ENCODE data around the gene DUSP5. TPM values are rescaled to one million over a fixed set of nuclear protein-coding genes. Genes with fewer than 3 reads are reported as not detected.

The DUSP5 gene
- total RNA-seq, 1 experiment from 2014 or later = 29.1 TPM

GRCh38 chr10:110475722-110476515 is 21.8 kb upstream of the DUSP5 start:
- in situ Hi-C loops (cut with HindIII; ENCODE audit: low pct_unique_long_range_greater_than_20kb, low sequenced_read_pairs) = no loop called here
- DNase-seq (ENCODE audit: low read depth) = no peak

DNA sequence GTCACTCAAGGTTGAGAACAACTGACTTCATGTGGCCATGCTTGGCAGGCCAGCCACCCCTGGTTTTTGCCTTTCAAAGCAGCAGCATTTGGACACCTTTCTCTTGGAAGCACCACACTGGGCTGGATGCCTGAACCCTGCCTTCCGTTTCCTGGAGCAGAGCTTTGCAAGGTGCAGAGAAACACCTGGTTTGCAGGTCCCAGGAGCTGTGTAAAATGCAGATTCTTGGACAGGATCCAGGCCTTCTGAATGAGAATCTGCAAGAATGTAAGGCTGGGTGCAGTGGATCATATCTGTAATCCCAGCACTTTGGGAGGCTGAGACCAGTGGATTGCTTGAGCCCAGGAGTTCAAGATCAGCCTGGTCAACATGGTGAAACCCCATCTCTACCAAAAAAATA is 18.0 kb upstream of the DUSP5 start:
- in situ Hi-C loops (cut with HindIII; ENCODE audit: low pct_unique_long_range_greater_than_20kb, low sequenced_read_pairs) = no loop called here
- no peak for DNase-seq (ENCODE audit: low read depth)

DNA sequence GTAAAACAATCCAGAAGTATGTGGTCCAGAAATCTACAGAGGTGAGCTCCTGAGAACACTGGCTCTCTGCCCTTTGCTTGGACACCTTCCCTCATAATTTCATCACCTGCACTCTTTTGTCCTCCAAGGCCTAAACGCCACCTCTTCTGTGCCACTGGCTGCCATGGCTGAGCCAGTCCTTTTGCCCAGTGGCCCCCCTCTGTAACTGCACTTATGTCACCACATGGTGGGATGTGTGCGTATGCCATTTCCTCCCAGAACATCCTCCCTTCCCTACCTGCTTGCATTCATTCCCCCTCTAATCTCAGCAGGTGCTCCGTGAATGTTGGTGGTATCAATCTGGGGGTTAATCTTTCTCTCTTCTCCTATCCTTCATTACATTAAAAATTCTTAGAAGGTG is 17.3 kb upstream of the DUSP5 start:
- DNase-seq (ENCODE audit: low read depth) = no peak
- in situ Hi-C loops (cut with HindIII; ENCODE audit: low pct_unique_long_range_greater_than_20kb, low sequenced_read_pairs) = no loop called here

DNA sequence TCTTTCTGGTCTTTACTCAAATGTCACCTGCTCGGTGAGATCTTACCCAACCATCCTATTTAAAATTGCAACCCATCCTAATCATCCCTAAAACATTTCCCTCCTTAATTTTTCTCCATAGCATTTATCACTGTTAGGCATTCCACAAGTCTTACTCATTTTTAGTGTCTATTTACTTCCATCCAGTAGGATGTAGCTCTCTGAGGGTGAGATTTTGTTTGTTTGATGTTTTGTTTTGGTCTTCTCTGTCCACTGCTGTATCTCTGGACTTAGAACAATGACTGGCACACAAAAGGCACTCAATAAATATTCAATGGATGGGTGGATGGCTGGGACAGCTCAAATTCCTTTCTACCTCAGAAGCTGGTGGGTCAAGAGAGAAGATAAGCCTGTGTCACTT is 15.8 kb upstream of the DUSP5 start:
- in situ Hi-C loops (cut with HindIII; ENCODE audit: low pct_unique_long_range_greater_than_20kb, low sequenced_read_pairs) = no loop called here
- peak; percentile 34 for DNase-seq (ENCODE audit: low read depth)

DNA sequence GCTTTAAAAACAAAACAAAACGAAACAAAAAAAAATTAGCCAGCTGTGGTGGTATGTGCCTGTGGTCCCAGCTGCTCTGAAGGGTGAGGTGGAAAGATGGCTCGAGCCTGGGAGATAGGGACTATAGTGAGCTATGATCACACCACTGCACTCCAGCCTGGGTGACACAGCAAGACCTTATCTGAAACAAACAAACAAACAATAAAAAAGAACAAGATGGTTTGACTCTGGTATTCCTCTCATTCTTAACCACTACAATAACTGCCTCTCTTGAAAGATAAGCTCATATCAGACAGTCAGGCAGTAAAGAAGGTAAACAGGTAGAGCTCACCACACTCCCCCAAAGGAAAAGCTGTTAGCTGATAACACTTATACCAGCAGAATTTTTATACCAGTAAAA is 14.1 kb upstream of the DUSP5 start:
- no peak for DNase-seq (ENCODE audit: low read depth)
- in situ Hi-C loops (cut with HindIII; ENCODE audit: low pct_unique_long_range_greater_than_20kb, low sequenced_read_pairs) = no loop called here

GRCh38 chr10:110485541-110485940 is 12.2 kb upstream of the DUSP5 start:
- no peak for DNase-seq (ENCODE audit: low read depth)
- in situ Hi-C loops (cut with HindIII; ENCODE audit: low pct_unique_long_range_greater_than_20kb, low sequenced_read_pairs) = no loop called here

DNA sequence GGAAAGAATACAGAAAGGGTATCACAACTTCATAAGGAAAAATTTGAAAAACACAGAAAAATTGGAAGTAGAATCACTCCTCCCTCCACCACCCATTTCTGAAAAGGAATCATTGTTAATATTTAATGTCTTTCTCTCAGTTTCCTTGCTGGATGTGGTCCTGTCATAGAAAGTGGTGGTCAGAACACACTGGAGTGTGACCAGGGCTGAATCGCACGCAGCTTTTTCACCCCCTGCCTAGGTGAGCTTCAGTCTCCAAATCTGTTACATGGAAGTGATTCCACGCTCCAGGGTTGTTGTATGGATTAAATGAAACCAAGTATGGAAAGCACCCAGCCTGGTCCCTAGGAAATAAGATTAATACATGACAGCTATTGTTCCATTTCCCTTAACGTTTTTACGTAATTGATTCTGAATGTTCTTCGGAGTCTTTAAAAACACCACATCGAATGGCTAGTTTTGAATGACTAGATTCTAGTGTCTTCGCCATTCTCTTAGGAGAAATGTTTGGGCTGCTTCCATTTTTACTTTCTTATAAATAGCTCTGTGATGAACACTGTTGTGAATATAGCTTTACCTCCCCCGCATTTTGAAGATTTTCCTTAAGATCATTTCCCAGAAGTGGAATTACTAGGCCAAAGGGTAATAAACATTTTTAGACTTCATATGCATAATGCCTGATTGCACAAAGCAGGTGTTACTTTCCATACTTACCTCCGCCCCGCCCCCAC is 10.9 kb upstream of the DUSP5 start:
- in situ Hi-C loops (cut with HindIII; ENCODE audit: low pct_unique_long_range_greater_than_20kb, low sequenced_read_pairs) = no loop called here
- no peak for DNase-seq (ENCODE audit: low read depth)

- DNase-seq (ENCODE audit: low read depth) = peak; percentile 94
- in situ Hi-C loops (cut with HindIII; ENCODE audit: low pct_unique_long_range_greater_than_20kb, low sequenced_read_pairs) = no loop called here
Observed at GRCh38 chr10:110487411-110488331, 10.0 kb upstream of the DUSP5 start.

- in situ Hi-C loops (cut with HindIII; ENCODE audit: low pct_unique_long_range_greater_than_20kb, low sequenced_read_pairs) = no loop called here
- DNase-seq (ENCODE audit: low read depth) = no peak
Observed at GRCh38 chr10:110488332-110488681, 9.4 kb upstream of the DUSP5 start.

DNA sequence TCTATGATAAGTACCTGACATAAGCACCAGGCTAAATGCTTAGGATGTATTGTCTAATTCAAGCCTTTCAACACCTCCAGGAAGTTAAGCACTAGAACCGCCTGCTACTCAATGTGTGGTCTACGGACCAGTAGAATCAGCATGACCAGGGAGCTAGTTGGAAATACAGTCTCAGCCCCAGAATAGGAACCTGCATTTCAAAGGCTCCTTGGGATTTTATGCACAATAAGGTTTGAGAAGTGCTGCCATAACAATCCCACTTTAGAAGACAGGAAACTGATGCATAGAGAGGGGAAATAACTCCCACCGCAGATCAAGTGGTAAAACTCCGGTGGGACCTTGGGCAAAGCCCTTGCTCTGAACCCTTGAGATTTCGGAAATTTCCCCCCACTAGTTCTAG is 8.8 kb upstream of the DUSP5 start:
- in situ Hi-C loops (cut with HindIII; ENCODE audit: low pct_unique_long_range_greater_than_20kb, low sequenced_read_pairs) = no loop called here
- no peak for DNase-seq (ENCODE audit: low read depth)

DNA sequence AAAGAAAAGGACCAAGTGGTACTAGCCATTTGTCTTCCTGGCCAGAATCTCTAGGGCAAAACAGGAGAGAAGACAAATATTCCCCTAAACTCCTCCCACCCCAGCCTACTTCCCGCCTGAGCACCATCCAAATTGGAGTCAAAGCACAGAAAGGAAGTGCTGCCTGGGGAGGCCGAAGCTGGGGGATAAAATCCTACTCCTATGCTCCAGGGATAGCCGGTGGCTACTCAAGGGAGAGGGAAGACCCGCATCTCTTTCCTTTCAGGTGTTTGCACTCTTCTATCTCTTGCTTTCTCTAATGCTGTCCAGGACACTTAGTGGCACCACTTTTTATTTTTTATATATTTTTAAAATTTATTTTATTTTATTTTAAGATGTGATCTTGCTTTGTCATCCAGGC is 7.1 kb upstream of the DUSP5 start:
- in situ Hi-C loops (cut with HindIII; ENCODE audit: low pct_unique_long_range_greater_than_20kb, low sequenced_read_pairs) = no loop called here
- no peak for DNase-seq (ENCODE audit: low read depth)

DNA sequence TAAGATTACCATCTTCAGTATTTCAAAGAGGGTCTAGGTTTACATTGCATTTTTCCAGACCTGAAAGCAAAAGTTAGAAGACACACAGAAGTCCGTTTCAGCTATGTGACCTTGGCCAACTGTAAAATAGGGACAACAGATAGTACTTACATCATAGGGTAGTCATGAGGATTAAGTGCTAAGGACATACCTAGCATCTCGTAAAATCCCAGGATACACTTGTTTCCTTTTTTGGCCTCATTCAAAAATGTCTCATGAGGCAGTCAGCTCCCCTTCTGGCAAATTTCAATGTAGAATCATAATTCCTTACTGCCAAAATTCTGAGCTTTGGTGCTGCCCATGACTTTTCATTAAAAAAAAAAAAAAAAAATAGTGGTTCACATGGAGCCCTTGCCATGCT is 6.4 kb upstream of the DUSP5 start:
- in situ Hi-C loops (cut with HindIII; ENCODE audit: low pct_unique_long_range_greater_than_20kb, low sequenced_read_pairs) = no loop called here

DNA sequence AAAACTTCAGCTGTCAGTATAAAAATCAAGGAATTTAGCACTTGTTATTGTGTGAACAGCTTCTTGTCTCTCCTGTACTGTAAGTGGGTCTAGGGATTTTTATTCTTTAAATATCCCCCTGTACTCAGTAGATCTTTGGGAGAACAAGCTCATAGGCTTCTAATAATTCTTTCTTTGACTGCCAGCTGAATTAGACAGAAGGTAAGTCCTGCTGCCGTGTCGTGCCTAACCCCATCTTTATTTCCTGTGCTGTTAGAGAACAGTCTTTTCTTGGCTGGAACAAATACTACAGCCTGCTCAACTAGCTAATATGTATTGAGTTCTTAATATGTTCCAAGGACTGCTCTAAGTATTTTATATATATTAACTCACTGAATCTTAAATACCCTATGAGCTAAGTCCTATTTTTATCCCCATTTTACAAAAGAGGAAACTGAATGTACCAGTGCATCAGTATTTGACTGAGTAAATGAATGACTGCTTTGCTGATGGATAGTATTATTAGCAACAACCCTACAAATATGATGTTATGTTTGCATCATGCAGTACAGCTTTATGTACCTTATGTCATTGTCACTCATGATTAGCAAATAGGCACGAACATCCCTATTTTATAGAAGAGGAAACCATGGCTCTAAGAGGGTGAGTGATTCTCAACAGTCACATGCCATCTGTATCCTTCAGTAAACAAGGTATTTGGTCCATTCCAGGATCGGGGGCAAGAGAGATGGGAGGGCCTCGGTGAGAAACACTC is 5.5 kb upstream of the DUSP5 start:
- in situ Hi-C loops (cut with HindIII; ENCODE audit: low pct_unique_long_range_greater_than_20kb, low sequenced_read_pairs) = no loop called here
- no peak for DNase-seq (ENCODE audit: low read depth)

More for the DNA sequence above, 6.4 kb upstream of the DUSP5 start:
- DNase-seq (ENCODE audit: low read depth) = peak; percentile 18

DNA sequence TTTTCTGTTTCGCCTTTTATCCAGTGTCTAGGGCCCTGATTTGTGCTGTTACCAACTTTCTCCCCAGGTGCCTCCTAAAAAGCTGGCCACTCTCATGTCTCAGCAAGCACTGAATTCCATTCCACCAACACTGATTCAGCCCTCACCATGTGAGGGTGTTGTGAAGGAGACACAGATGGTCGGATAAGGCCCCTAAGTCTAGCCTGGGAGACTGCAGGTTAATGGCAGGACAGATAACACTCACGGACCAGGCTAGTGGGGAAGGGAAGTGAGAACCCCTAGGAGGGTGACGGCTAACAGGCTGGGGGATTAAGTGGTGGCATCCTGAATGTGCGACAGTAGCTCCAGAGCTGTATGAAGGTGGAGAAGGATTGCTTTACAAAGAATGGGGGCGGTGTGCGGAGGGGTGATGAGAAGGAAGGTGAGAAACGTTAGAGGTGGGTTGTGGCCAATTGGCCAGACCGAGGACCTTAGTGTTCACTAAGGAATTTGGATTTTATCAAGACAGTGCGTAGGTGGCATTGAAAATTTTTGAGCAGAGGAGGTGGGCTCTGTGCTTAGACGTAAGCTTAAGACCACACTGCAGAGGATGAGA is 3.8 kb upstream of the DUSP5 start:
- peak; percentile 24 for DNase-seq (ENCODE audit: low read depth)

DNA sequence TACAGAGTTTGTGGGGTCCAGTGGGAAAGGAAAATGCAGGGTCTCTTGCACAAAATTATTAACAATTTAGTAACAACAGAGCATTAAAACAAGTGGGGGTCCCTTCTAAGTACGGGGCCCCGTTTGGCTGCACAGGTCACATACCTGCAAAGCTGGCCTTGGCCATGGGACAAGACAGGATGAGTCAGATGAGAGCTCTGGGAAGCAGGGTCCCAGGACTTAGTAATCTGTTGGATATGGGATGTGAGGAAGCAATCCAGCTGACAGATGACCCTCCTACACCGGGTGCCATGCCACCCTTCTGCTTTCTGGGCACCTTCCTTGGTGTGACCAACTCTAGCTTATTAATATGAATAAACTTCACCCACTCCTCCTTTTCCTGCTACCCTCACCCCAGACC is 3.2 kb upstream of the DUSP5 start:
- peak; percentile 16 for DNase-seq (ENCODE audit: low read depth)

More for the DNA sequence above, 3.8 kb upstream of the DUSP5 start:
- in situ Hi-C loops (cut with HindIII; ENCODE audit: low pct_unique_long_range_greater_than_20kb, low sequenced_read_pairs) = no loop called here

GRCh38 chr10:110495731-110496552 is 1.8 kb upstream of the DUSP5 start:
- in situ Hi-C loops (cut with HindIII; ENCODE audit: low pct_unique_long_range_greater_than_20kb, low sequenced_read_pairs) = no loop called here
- peak; percentile 95 for DNase-seq (ENCODE audit: low read depth)

More for the DNA sequence above, 3.2 kb upstream of the DUSP5 start:
- in situ Hi-C loops (cut with HindIII; ENCODE audit: low pct_unique_long_range_greater_than_20kb, low sequenced_read_pairs) = no loop called here
